ENCODE measurements around the gene RBBP6. TPM values are rescaled to one million over a fixed set of nuclear protein-coding genes. Genes with fewer than 3 reads are reported as not detected.
"Not testable (repeated sequence)": the region's sequence is repeated elsewhere in the genome, so short reads cannot be mapped to it uniquely, and the experiment has no call there.

RBBP6 gene
- polyA plus RNA-seq, 3 donors, result 67.5 to 83.3 (median 82.0) TPM

- no peak for DNase-seq
Observed at GRCh38 chr16:24550295-24550694, 10.9 kb downstream of the RBBP6 start.

- no peak for DNase-seq
Observed at GRCh38 chr16:24552705-24553246, 13.4 kb downstream of the RBBP6 start.

GRCh38 chr16:24553983-24554382, 14.6 kb downstream of the RBBP6 start:
- no peak for DNase-seq

- no peak for DNase-seq
Observed at GRCh38 chr16:24555346-24555872, 16.0 kb downstream of the RBBP6 start.

- DNase-seq, result no peak
Observed at GRCh38 chr16:24562811-24563210, 23.4 kb downstream of the RBBP6 start.

- DNase-seq, result no peak
Observed at GRCh38 chr16:24568392-24568791, 29.0 kb downstream of the RBBP6 start.

GRCh38 chr16:24571096-24571495, 31.7 kb downstream of the RBBP6 start:
- no peak for DNase-seq

GRCh38 chr16:24572069-24572468, 32.7 kb downstream of the RBBP6 start:
- no peak for DNase-seq

GRCh38 chr16:24573141-24573540, 33.8 kb downstream of the RBBP6 start:
- DNase-seq, result no peak

- not testable (repeated sequence) for DNase-seq
Observed at GRCh38 chr16:24574515-24575485, 35.4 kb downstream of the RBBP6 start.

- not testable (repeated sequence) for DNase-seq
Observed at GRCh38 chr16:24575791-24576190, 36.4 kb downstream of the RBBP6 start.

GRCh38 chr16:24577167-24577566, 37.8 kb downstream of the RBBP6 start:
- no peak for DNase-seq

- no peak for DNase-seq
Observed at GRCh38 chr16:24580665-24581064, 41.3 kb downstream of the RBBP6 start.

GRCh38 chr16:24583494-24583893, 44.1 kb downstream of the RBBP6 start:
- no peak for DNase-seq

- no peak for DNase-seq
Observed at GRCh38 chr16:24589997-24590396, 50.6 kb downstream of the RBBP6 start.

- no peak for DNase-seq
Observed at GRCh38 chr16:24598777-24599437, 59.5 kb downstream of the RBBP6 start.

- DNase-seq, result no peak
Observed at GRCh38 chr16:24609417-24609739, 70.0 kb downstream of the RBBP6 start.

GRCh38 chr16:24609740-24610415, 70.5 kb downstream of the RBBP6 start:
- DNase-seq, result peak; percentile 87

GRCh38 chr16:24610416-24610755, 71.0 kb downstream of the RBBP6 start:
- DNase-seq, result peak; percentile 22

GRCh38 chr16:24611310-24611709, 71.9 kb downstream of the RBBP6 start:
- DNase-seq, result no peak

- no peak for DNase-seq
Observed at GRCh38 chr16:24612656-24613055, 73.3 kb downstream of the RBBP6 start.

GRCh38 chr16:24613267-24613666, 73.9 kb downstream of the RBBP6 start:
- not testable (repeated sequence) for DNase-seq
